Measurements from ENCODE around the gene DMPK.

DMPK gene

GRCh38 chr19:45782162-45782691 lies at the start of gene DMPK:
Gene DMPK, minus strand, starts transcription at chr19:45782490. Its CDS starts 138 bp downstream, at chr19:45782352.
- DNase-seq (ENCODE audit: extremely low spot score, insufficient read length, low read depth): no peak
- no peak for FAIRE-seq

GRCh38 chr19:45828945-45829344 lies 46.7 kb upstream of the DMPK start:
- FAIRE-seq: no peak
- DNase-seq (ENCODE audit: extremely low spot score, insufficient read length, low read depth): no peak

- FAIRE-seq (no peak), DNase-seq (ENCODE audit: extremely low spot score, insufficient read length, low read depth) (no peak)
These were observed 46.2 kb upstream of the DMPK start for GRCh38 chr19:45828523-45828922.

- FAIRE-seq (no peak), DNase-seq (ENCODE audit: extremely low spot score, insufficient read length, low read depth) (no peak)
These were observed 45.3 kb upstream of the DMPK start for GRCh38 chr19:45827459-45828093.

- DNase-seq (ENCODE audit: extremely low spot score, insufficient read length, low read depth) (no peak), FAIRE-seq (no peak)
These were observed 44.6 kb upstream of the DMPK start for GRCh38 chr19:45826934-45827333.

- FAIRE-seq (no peak), DNase-seq (ENCODE audit: extremely low spot score, insufficient read length, low read depth) (no peak)
These were observed 43.9 kb upstream of the DMPK start for GRCh38 chr19:45825917-45826893.

- DNase-seq (ENCODE audit: extremely low spot score, insufficient read length, low read depth) (no peak), FAIRE-seq (no peak)
These were observed 42.9 kb upstream of the DMPK start for GRCh38 chr19:45825263-45825605.

- DNase-seq (ENCODE audit: extremely low spot score, insufficient read length, low read depth): no peak
- no peak for FAIRE-seq
These were observed 42.4 kb upstream of the DMPK start for GRCh38 chr19:45824531-45825262.

- DNase-seq (ENCODE audit: extremely low spot score, insufficient read length, low read depth): no peak
These were observed 41.8 kb upstream of the DMPK start for GRCh38 chr19:45824041-45824471.

GRCh38 chr19:45823182-45823581 lies 40.9 kb upstream of the DMPK start:
- DNase-seq (ENCODE audit: extremely low spot score, insufficient read length, low read depth) (no peak), FAIRE-seq (no peak)

More at GRCh38 chr19:45824041-45824471, 41.8 kb upstream of the DMPK start:
- FAIRE-seq: no peak

- no peak for DNase-seq (ENCODE audit: extremely low spot score, insufficient read length, low read depth)
- no peak for FAIRE-seq
These were observed 40.4 kb upstream of the DMPK start for GRCh38 chr19:45822716-45823115.

- DNase-seq (ENCODE audit: extremely low spot score, insufficient read length, low read depth) (no peak), FAIRE-seq (no peak)
These were observed 39.3 kb upstream of the DMPK start for GRCh38 chr19:45821570-45821969.

GRCh38 chr19:45821103-45821521 lies 38.8 kb upstream of the DMPK start:
- DNase-seq (ENCODE audit: extremely low spot score, insufficient read length, low read depth): no peak
- FAIRE-seq: no peak

- no peak for DNase-seq (ENCODE audit: extremely low spot score, insufficient read length, low read depth)
- no peak for FAIRE-seq
These were observed 38.3 kb upstream of the DMPK start for GRCh38 chr19:45820413-45821102.

- DNase-seq (ENCODE audit: extremely low spot score, insufficient read length, low read depth) (no peak), FAIRE-seq (no peak)
These were observed 37.5 kb upstream of the DMPK start for GRCh38 chr19:45819769-45820168.

GRCh38 chr19:45817725-45818301 lies 35.5 kb upstream of the DMPK start:
- FAIRE-seq (no peak), DNase-seq (ENCODE audit: extremely low spot score, insufficient read length, low read depth) (no peak)

- DNase-seq (ENCODE audit: extremely low spot score, insufficient read length, low read depth) (peak; percentile 99), FAIRE-seq (peak; percentile 96)
These were observed 34.9 kb upstream of the DMPK start for GRCh38 chr19:45817010-45817724.

GRCh38 chr19:45816236-45817009 lies 34.1 kb upstream of the DMPK start:
- DNase-seq (ENCODE audit: extremely low spot score, insufficient read length, low read depth): no peak
- FAIRE-seq: no peak
